Trophoblast cell (in vitro differentiated cells and primary cell): ENCODE results near the gene G6PD. TPM values are rescaled to one million over a fixed set of nuclear protein-coding genes. Genes with fewer than 3 reads are reported as not detected.

Source experiments
- DNase-seq, 2 donors: peaks; one replicate each; pipeline ENCODE4 v3.0.0-alpha.2; 2016
- H2AFZ ChIP-seq: 2 replicates; pipeline ENCODE4 v1.6.1; 2013; ENCODE audit warnings: low read length, moderate library complexity, mild to moderate bottlenecking; ENCODE audit not compliant: insufficient read depth, poor library complexity
- H2AK5ac ChIP-seq: 2 replicates; pipeline ENCODE4 v1.6.1; 2013; ENCODE audit warnings: mild to moderate bottlenecking, low read length
- H2BK120ac ChIP-seq: 2 replicates; pipeline ENCODE4 v1.6.1; 2013; ENCODE audit warnings: low read length, mild to moderate bottlenecking, moderate library complexity; ENCODE audit not compliant: insufficient read depth, poor library complexity
- H2BK12ac ChIP-seq: 2 replicates; pipeline ENCODE4 v1.6.1; 2013; ENCODE audit warnings: mild to moderate bottlenecking, low read length, moderate library complexity
- H2BK5ac ChIP-seq: 2 replicates; pipeline ENCODE4 v1.6.1; 2013; ENCODE audit warnings: low read length, low read depth, moderate library complexity, mild to moderate bottlenecking; ENCODE audit not compliant: poor library complexity
- H3K14ac ChIP-seq: 2 replicates; pipeline ENCODE4 v1.6.1; 2013; ENCODE audit warnings: mild to moderate bottlenecking, low read length
- H3K18ac ChIP-seq: 2 replicates; pipeline ENCODE4 v1.6.1; 2013; ENCODE audit warnings: mild to moderate bottlenecking, low read length
- H3K23ac ChIP-seq: 2 replicates; pipeline ENCODE4 v1.6.1; 2013; ENCODE audit warnings: low read length
- H3K27ac ChIP-seq: 2 replicates; pipeline ENCODE4 v1.5.1; 2013; ENCODE audit warnings: low read depth, mild to moderate bottlenecking, inconsistent platforms, low read length, moderate library complexity
- H3K27me3 ChIP-seq: 2 replicates; pipeline ENCODE4 v1.6.1; 2013; ENCODE audit warnings: inconsistent platforms, mild to moderate bottlenecking, low read length, moderate library complexity; ENCODE audit not compliant: insufficient read depth
- H3K36me3 ChIP-seq, 2 experiments: 1 replicate in 1 of 2; 2 replicates in 1 of 2; pipeline ENCODE4 v1.6.1; 2013; ENCODE audit warnings: low read length in 2 of 2, mild to moderate bottlenecking in 2 of 2, moderate library complexity in 1 of 2; ENCODE audit not compliant: insufficient read depth in 2 of 2, control insufficient read depth in 1 of 2
- H3K4ac ChIP-seq: 2 replicates; pipeline ENCODE4 v1.6.1; 2013; ENCODE audit warnings: low read depth, mild to moderate bottlenecking, low read length, moderate library complexity
- H3K4me1 ChIP-seq, 2 experiments: 1 replicate in 1 of 2; 2 replicates in 1 of 2; pipeline ENCODE4 v1.6.1; 2013; ENCODE audit warnings: low read length in 2 of 2, mild to moderate bottlenecking in 2 of 2, moderate library complexity in 1 of 2; ENCODE audit not compliant: insufficient read depth in 2 of 2, control insufficient read depth in 1 of 2
- H3K4me2 ChIP-seq: 2 replicates; pipeline ENCODE4 v1.6.1; 2013; ENCODE audit warnings: inconsistent platforms, mild to moderate bottlenecking, low read length, moderate library complexity
- H3K4me3 ChIP-seq: 2 replicates; pipeline ENCODE4 v1.5.1; 2013; ENCODE audit warnings: mild to moderate bottlenecking, low read depth, low read length, inconsistent platforms
- H3K79me1 ChIP-seq: one replicate; pipeline ENCODE4 v1.6.1; 2013; ENCODE audit warnings: low read length
- H3K79me2 ChIP-seq: 2 replicates; pipeline ENCODE4 v1.6.1; 2013; ENCODE audit warnings: low read length, mild to moderate bottlenecking; ENCODE audit not compliant: control insufficient read depth, insufficient read depth, poor library complexity
- H3K9ac ChIP-seq: 2 replicates; pipeline ENCODE4 v1.6.1; 2013; ENCODE audit warnings: mild to moderate bottlenecking, low read length
- H3K9me3 ChIP-seq: 2 replicates; pipeline ENCODE4 v1.6.1; 2013; ENCODE audit warnings: low read depth, mild to moderate bottlenecking, control low read depth, inconsistent platforms, low read length; ENCODE audit not compliant: insufficient read depth
- H4K12ac ChIP-seq: 2 replicates; pipeline ENCODE4 v1.6.1; 2013; ENCODE audit warnings: low read depth, mild to moderate bottlenecking, low read length, moderate library complexity
- H4K8ac ChIP-seq: 2 replicates; pipeline ENCODE4 v1.6.1; 2013; ENCODE audit warnings: low read depth, mild to moderate bottlenecking, low read length, moderate library complexity
- H4K91ac ChIP-seq: one replicate; pipeline ENCODE4 v1.6.1; 2013; ENCODE audit warnings: low read depth, mild to moderate bottlenecking, low read length, moderate library complexity
- WGBS: extraction: QIAGEN DNeasy Blood & Tissue Kit; methylation state at CpG from one replicate; pipeline ENCODE4 v1.1.7; 2013; ENCODE audit warnings: missing lambda C conversion rate; ENCODE audit not compliant: insufficient read length, insufficient coverage; ENCODE audit errors: extremely low coverage; 5-methylcytosine and 5-hydroxymethylcytosine counted together
- polyA plus RNA-seq: library from polyadenylated mRNA; stranded (reverse); fragments of 200-250 nt; gene quantifications from 2 replicates; pipeline ENCODE4 v1.2.3, GENCODE V29; 2013

The G6PD gene
- 70.4 and 71.8 TPM in 2 replicates for polyA plus RNA-seq

DNA sequence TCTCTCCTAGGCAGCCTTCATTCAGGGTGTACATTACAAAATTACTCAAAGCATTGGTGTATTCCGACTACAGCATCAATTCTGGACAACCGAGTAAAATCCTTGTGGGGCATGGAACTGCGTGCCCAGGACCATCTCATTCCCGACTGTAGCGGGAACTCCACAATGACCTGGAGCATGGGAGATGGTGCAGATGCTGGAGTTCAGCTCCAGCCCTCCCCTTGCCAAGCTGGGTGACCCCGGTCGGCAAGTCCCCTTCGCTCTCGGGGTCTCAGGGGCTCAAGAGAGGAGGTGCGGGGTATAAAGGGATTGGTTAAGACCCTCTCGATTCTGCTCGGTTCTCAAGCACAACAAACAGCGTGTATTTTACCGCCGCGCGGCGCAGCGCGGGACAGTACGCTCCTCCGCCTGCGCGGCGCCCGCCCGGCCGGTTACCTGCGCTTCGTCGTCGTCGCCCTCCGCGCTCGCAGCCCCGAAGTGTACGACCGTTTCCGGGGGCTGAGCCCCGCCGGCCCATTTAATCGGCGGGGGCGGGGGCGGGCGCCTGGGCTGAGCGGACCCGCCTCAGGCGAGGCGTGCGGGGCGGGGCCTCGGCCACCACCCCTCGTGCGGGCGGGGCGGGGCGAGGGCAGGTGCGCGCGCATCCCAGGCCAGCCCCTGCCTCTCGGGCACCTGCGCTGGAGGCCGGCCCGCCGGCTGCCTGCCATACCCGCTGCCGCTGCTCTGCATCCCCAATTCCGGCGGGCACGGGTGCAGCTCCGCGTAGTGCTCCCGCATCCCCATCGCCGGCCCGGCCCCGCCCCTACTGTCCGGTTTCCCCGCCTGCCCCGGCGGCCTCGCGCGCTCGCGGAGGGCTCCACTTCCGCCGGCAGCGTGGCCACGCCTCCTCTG is at the start of gene G6PD:
Gene G6PD, minus strand, starts transcription at position 493 of the 891 bp plus-strand sequence. CDS start 691 bp downstream, outside the sequence.
- H3K36me3 ChIP-seq = peaks cover 14 to 20% of the 10 kb centered on the region in 2 experiments
- H2BK5ac ChIP-seq = peak within 1 kb of the TSS; percentile 88
- peaks cover 13 to 16% of the 10 kb centered on the region in 2 experiments for H3K4me1 ChIP-seq
- H3K14ac ChIP-seq = peak within 1 kb of the TSS; percentile 75
- H3K27me3 ChIP-seq = no peaks in the 10 kb centered on the region
- peak within 1 kb of the TSS; percentile 92 for H2BK120ac ChIP-seq
- H3K4me2 ChIP-seq = peak within 1 kb of the TSS; percentile 79
- no peak within 1 kb of the TSS for H2AK5ac ChIP-seq
- H3K9me3 ChIP-seq = no peaks in the 10 kb centered on the region
- peak within 1 kb of the TSS; percentile 95 for H3K4me3 ChIP-seq
- no CpG with 5 or more reads among the region's 92 CpGs for WGBS
- H3K9ac ChIP-seq = peak within 1 kb of the TSS; percentile 85
- H3K79me2 ChIP-seq = peaks cover 8% of the 10 kb centered on the region
- H4K91ac ChIP-seq = peak within 1 kb of the TSS; percentile 88
- peak within 1 kb of the TSS; percentile 51 for H4K12ac ChIP-seq
- H3K4ac ChIP-seq = peak within 1 kb of the TSS; percentile 13
- no peak within 1 kb of the TSS for H2AFZ ChIP-seq
- H4K8ac ChIP-seq = peak within 1 kb of the TSS; percentile 88
- peak within 1 kb of the TSS; percentile 98 for H3K27ac ChIP-seq
- H2BK12ac ChIP-seq = no peak within 1 kb of the TSS
- H3K23ac ChIP-seq = no peak within 1 kb of the TSS
- peaks cover 9% of the 10 kb centered on the region for H3K79me1 ChIP-seq
- H3K18ac ChIP-seq = peak within 1 kb of the TSS; percentile 78
- DNase-seq = peak; percentile 51 to 69

DNA sequence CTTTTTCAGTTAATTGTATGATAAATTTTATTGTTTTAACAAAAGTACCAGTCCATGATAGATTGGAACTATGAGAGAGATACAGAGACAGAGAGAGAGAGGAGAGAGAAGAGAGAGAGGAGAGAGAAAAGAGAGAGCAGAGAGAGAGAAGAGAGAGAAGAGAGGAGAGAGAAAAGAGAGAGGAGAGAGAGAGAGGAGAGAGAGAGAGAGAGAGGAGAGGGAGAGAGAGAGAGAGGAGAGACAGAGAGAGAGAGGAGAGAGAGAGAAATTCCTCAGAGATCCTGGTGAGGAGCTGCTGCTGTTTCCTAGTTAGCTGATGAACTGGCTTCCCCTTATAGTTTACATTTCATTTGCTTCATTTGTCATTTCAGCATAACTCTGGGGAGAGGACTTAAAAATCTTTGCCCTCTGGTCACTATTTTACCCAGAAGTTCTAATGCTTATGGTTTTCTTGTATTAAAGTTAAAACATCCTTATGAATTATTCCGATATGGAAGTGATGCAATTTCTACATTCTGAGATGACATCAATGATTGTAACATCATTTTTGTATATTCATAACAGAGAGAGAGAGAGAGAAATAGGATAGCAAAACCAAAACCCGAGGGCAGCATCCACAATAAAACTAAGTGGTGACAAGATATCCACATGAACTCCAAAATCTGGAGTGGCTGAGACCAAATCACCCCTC is 49.1 kb upstream of the G6PD start:
- no peak overlapping the region for H3K14ac ChIP-seq
- H3K79me1 ChIP-seq = no peaks in the 10 kb centered on the region
- H3K4me1 ChIP-seq = no peaks in the 10 kb centered on the region
- no peak overlapping the region for H2AFZ ChIP-seq
- DNase-seq = no peak
- no peak overlapping the region for H2BK5ac ChIP-seq
- no peak overlapping the region for H3K4me2 ChIP-seq
- no peak overlapping the region for H3K23ac ChIP-seq
- H3K9me3 ChIP-seq = peaks cover 14% of the 10 kb centered on the region
- H4K12ac ChIP-seq = no peak overlapping the region
- no CpG with 5 or more reads among the region's 2 CpGs for WGBS
- H2BK120ac ChIP-seq = no peak overlapping the region
- H3K27ac ChIP-seq = no peak overlapping the region
- no peak overlapping the region for H4K8ac ChIP-seq
- H3K4ac ChIP-seq = no peak overlapping the region
- H3K79me2 ChIP-seq = no peaks in the 10 kb centered on the region
- no peaks in the 10 kb centered on the region for H3K36me3 ChIP-seq
- no peak overlapping the region for H3K4me3 ChIP-seq
- no peak overlapping the region for H3K9ac ChIP-seq
- H2AK5ac ChIP-seq = no peak overlapping the region
- H4K91ac ChIP-seq = no peak overlapping the region
- no peaks in the 10 kb centered on the region for H3K27me3 ChIP-seq
- no peak overlapping the region for H2BK12ac ChIP-seq
- H3K18ac ChIP-seq = no peak overlapping the region

DNA sequence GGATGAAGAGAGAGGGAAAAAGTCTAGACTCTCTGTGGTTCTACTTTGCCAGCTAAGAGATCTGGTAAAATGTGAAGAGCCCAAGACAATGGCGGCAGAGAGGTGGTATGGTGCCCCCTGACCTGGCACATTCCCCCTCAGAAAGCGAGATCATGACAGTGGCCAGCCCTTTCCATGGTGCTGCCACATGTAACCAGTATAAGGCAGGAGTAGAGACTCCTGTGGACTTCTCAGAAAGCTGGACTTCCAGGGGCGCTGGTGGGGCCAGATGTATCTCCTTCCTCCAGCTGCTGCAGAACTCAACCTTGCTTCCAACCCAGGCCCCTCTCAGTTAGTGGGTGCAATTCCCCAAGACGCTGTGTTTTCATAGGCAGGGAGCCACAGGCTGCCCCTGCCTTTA is 47.8 kb upstream of the G6PD start:
- DNase-seq = no peak
- Histone ChIP-seq H3K9ac (no peak overlapping the region), H3K79me1 (no peaks in the 10 kb centered on the region), H2BK120ac (no peak overlapping the region), H4K12ac (no peak overlapping the region), H3K27me3 (no peaks in the 10 kb centered on the region), H3K4me3 (no peak overlapping the region), H3K9me3 (peaks cover 7% of the 10 kb centered on the region), H3K4me1 (no peaks in the 10 kb centered on the region), H3K23ac (no peak overlapping the region), H3K4ac (no peak overlapping the region), H3K36me3 (no peaks in the 10 kb centered on the region), H4K91ac (no peak overlapping the region), H2AK5ac (no peak overlapping the region), H3K14ac (no peak overlapping the region), H2BK12ac (no peak overlapping the region), H3K4me2 (no peak overlapping the region), H2AFZ (no peak overlapping the region), H3K18ac (no peak overlapping the region), H3K79me2 (no peaks in the 10 kb centered on the region), H2BK5ac (no peak overlapping the region), H4K8ac (no peak overlapping the region), H3K27ac (no peak overlapping the region)
- no CpG with 5 or more reads among the region's 4 CpGs for WGBS

DNA sequence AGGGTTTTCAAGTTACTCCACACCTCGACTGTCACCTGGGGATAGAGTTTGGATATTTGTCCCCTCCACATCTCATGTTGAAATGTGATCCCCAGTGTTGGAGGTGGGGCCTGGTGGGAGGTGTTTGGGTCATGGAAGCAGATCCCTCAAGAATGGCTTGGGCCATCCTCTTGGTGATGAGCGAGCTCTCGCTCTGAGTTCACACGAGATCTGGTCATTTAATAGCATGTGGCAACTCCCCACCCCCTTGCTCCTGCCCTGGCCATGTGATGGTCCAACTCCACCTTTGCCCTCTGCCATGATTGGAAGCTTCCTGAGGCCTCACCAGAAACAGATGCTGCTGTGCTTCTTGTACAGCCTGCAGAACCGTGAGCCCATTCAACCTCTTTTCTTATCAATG is 46.6 kb upstream of the G6PD start:
- Histone ChIP-seq H3K27me3 (no peaks in the 10 kb centered on the region), H2BK12ac (no peak overlapping the region), H4K12ac (no peak overlapping the region), H2BK120ac (no peak overlapping the region), H3K4me3 (no peak overlapping the region), H3K4ac (no peak overlapping the region), H3K14ac (no peak overlapping the region), H3K27ac (no peak overlapping the region), H3K9ac (no peak overlapping the region), H3K4me2 (no peak overlapping the region), H4K8ac (no peak overlapping the region), H2BK5ac (no peak overlapping the region), H3K79me2 (no peaks in the 10 kb centered on the region), H4K91ac (no peak overlapping the region), H2AFZ (no peak overlapping the region), H2AK5ac (no peak overlapping the region), H3K9me3 (peaks cover 2% of the 10 kb centered on the region), H3K36me3 (no peaks in the 10 kb centered on the region), H3K18ac (no peak overlapping the region), H3K4me1 (no peaks in the 10 kb centered on the region), H3K79me1 (no peaks in the 10 kb centered on the region), H3K23ac (no peak overlapping the region)
- DNase-seq = no peak
- no CpG with 5 or more reads among the region's 5 CpGs for WGBS
